ENCODE measurements around the gene ATXN7.

The ATXN7 gene

GRCh38 chr3:64019879-64020278, 156.2 kb downstream of the ATXN7 start:
- DNase-seq (ENCODE audit: low read depth in 3 of 3) = no peak

GRCh38 chr3:64021922-64022321, 158.3 kb downstream of the ATXN7 start:
- DNase-seq (ENCODE audit: low read depth in 3 of 3) = no peak

- peak in 1 of 3 donors; percentile 21 for DNase-seq (ENCODE audit: low read depth in 3 of 3)
Observed at GRCh38 chr3:64022451-64023186, 159.0 kb downstream of the ATXN7 start.

- peak; percentile 87 for DNase-seq (ENCODE audit: low read depth in 3 of 3)
Observed at GRCh38 chr3:64023187-64023860, 159.7 kb downstream of the ATXN7 start, which contains the start of gene PSMD6. Gene PSMD6, minus strand, starts transcription at chr3:64023494. Its CDS starts 75 bp downstream, at chr3:64023419.

- DNase-seq (ENCODE audit: low read depth in 3 of 3) = no peak
Observed at GRCh38 chr3:64023861-64024223, 160.2 kb downstream of the ATXN7 start.

GRCh38 chr3:64026346-64026745, 162.7 kb downstream of the ATXN7 start:
- DNase-seq (ENCODE audit: low read depth in 3 of 3) = no peak

- DNase-seq (ENCODE audit: low read depth in 3 of 3) = no peak
Observed at GRCh38 chr3:64027658-64028057, 164.0 kb downstream of the ATXN7 start.

GRCh38 chr3:64028754-64029153, 165.1 kb downstream of the ATXN7 start:
- no peak for DNase-seq (ENCODE audit: low read depth in 3 of 3)

GRCh38 chr3:64029287-64029686, 165.6 kb downstream of the ATXN7 start:
- no peak for DNase-seq (ENCODE audit: low read depth in 3 of 3)

- DNase-seq (ENCODE audit: low read depth in 3 of 3) = peak; percentile 50 to 75 (median 57)
Observed at GRCh38 chr3:64030741-64031140, 167.1 kb downstream of the ATXN7 start.

GRCh38 chr3:64031540-64032508, 168.2 kb downstream of the ATXN7 start:
- DNase-seq (ENCODE audit: low read depth in 3 of 3) = no peak

GRCh38 chr3:64033069-64033468, 169.4 kb downstream of the ATXN7 start:
- no peak for DNase-seq (ENCODE audit: low read depth in 3 of 3)

GRCh38 chr3:64037084-64037483, 173.4 kb downstream of the ATXN7 start:
- DNase-seq (ENCODE audit: low read depth in 3 of 3) = no peak

- DNase-seq (ENCODE audit: low read depth in 3 of 3) = no peak
Observed at GRCh38 chr3:64038253-64038767, 174.6 kb downstream of the ATXN7 start.

GRCh38 chr3:64039332-64039731, 175.7 kb downstream of the ATXN7 start:
- no peak for DNase-seq (ENCODE audit: low read depth in 3 of 3)

- no peak for DNase-seq (ENCODE audit: low read depth in 3 of 3)
Observed at GRCh38 chr3:64039981-64040733, 176.5 kb downstream of the ATXN7 start.

GRCh38 chr3:64042952-64043351, 179.3 kb downstream of the ATXN7 start:
- no peak for DNase-seq (ENCODE audit: low read depth in 3 of 3)

GRCh38 chr3:64046592-64046991, 182.9 kb downstream of the ATXN7 start:
- no peak for DNase-seq (ENCODE audit: low read depth in 3 of 3)

GRCh38 chr3:64046996-64047594, 183.4 kb downstream of the ATXN7 start:
- no peak for DNase-seq (ENCODE audit: low read depth in 3 of 3)

- no peak for DNase-seq (ENCODE audit: low read depth in 3 of 3)
Observed at GRCh38 chr3:64047787-64048186, 184.1 kb downstream of the ATXN7 start.

GRCh38 chr3:64048631-64049061, 185.0 kb downstream of the ATXN7 start:
- no peak for DNase-seq (ENCODE audit: low read depth in 3 of 3)
